Measurements from ENCODE around the gene EGFL7.

GRCh38 chr9:136655536-136656182 lies 7.1 kb upstream of the EGFL7 start:
- TF ChIP-seq CTCF (IDR thresholded peaks at IDR 0.05) (no peak), POLR2AphosphoS5 (IDR thresholded peaks at IDR 0.05; ENCODE audit: insufficient read depth in 1 of 2, low read depth in 1 of 2) (peak; percentile 66 to 71), POLR2A (IDR thresholded peaks at IDR 0.05) (no peak)

Data from vagina (tissue), 2 donors.